Endothelial cell (in vitro differentiated cells): Measurements from ENCODE around the gene SLC37A1. TPM values are rescaled to one million over a fixed set of nuclear protein-coding genes. Genes with fewer than 3 reads are reported as not detected.
A peak's percentile ranks its signal among the peaks of the same experiment; 100 is the strongest.

Experiments
- DNase-seq: peaks from one replicate; pipeline ENCODE4 v3.0.0; 2021; ENCODE audit warnings: low spot score
- H3K27ac Mint-ChIP-seq: one replicate; pipeline ENCODE4 v1.8.0; 2021; ENCODE audit warnings: mixed read lengths, inconsistent platforms; ENCODE audit not compliant: unreplicated experiment
- H3K27me3 Mint-ChIP-seq: one replicate; pipeline ENCODE4 v1.8.0; 2021; ENCODE audit warnings: mild to moderate bottlenecking, moderate library complexity, mixed read lengths, inconsistent platforms; ENCODE audit not compliant: unreplicated experiment
- H3K36me3 Mint-ChIP-seq: one replicate; pipeline ENCODE4 v1.8.0; 2021; ENCODE audit warnings: mild to moderate bottlenecking, low read depth, mixed read lengths, inconsistent platforms; ENCODE audit not compliant: unreplicated experiment
- H3K4me1 Mint-ChIP-seq: one replicate; pipeline ENCODE4 v1.8.0; 2021; ENCODE audit warnings: mild to moderate bottlenecking, mixed read lengths, inconsistent platforms; ENCODE audit not compliant: unreplicated experiment
- H3K4me3 Mint-ChIP-seq: one replicate; pipeline ENCODE4 v1.8.0; 2021; ENCODE audit warnings: mild to moderate bottlenecking, mixed read lengths, inconsistent platforms; ENCODE audit not compliant: unreplicated experiment
- H3K9me3 Mint-ChIP-seq: one replicate; pipeline ENCODE4 v1.8.0; 2021; ENCODE audit warnings: mixed read lengths, inconsistent platforms; ENCODE audit not compliant: unreplicated experiment
- CTCF ChIP-seq: fragments of 200-600 bp; sonication (generic); IDR thresholded peaks from one replicate; pipeline ENCODE4 v1.5.0; 2021; ENCODE audit warnings: antibody characterized with exemption; ENCODE audit not compliant: unreplicated experiment
- total RNA-seq: library from RNA; stranded (reverse); fragmentation: NEBNext Ultra II Directional; extraction: Animal tissue kit (Norgen Biotek cat#: 25700); gene quantifications from one replicate; pipeline ENCODE4 v1.2.1, GENCODE V29; 2021; ENCODE audit not compliant: unreplicated experiment

Gene SLC37A1
- total RNA-seq, 1 donor from 2014 or later = 12.3 TPM

- H3K27me3 Mint-ChIP-seq = peaks cover 6% of the 10 kb centered on the region
- peaks cover 26% of the 10 kb centered on the region for H3K4me1 Mint-ChIP-seq
- peaks cover 4% of the 10 kb centered on the region for H3K36me3 Mint-ChIP-seq
- DNase-seq = peak; percentile 99
- H3K27ac Mint-ChIP-seq = peak within 1 kb of the TSS; percentile 65
- H3K4me3 Mint-ChIP-seq = peak within 1 kb of the TSS; percentile 90
- no peaks in the 10 kb centered on the region for H3K9me3 Mint-ChIP-seq
- no peak for TF ChIP-seq CTCF
These were observed 17.4 kb upstream of the SLC37A1 start, which contains the start of gene RSPH1 for GRCh38 chr21:42496120-42496838. Gene RSPH1 (minus strand): TSS chr21:42496224. CDS start chr21:42496186, 38 bp downstream.

- Mint-ChIP-seq H3K4me1 (peaks cover 26% of the 10 kb centered on the region), H3K36me3 (peaks cover 4% of the 10 kb centered on the region), H3K27me3 (peaks cover 6% of the 10 kb centered on the region), H3K9me3 (no peaks in the 10 kb centered on the region), H3K4me3 (peak overlapping the region; percentile 90), H3K27ac (peak overlapping the region; percentile 65)
- no peak for DNase-seq
- TF ChIP-seq CTCF = no peak
These were observed 16.8 kb upstream of the SLC37A1 start for GRCh38 chr21:42496839-42497202.

GRCh38 chr21:42498012-42498411 lies 15.6 kb upstream of the SLC37A1 start:
- no peak for TF ChIP-seq CTCF
- H3K9me3 Mint-ChIP-seq = no peaks in the 10 kb centered on the region
- H3K27ac Mint-ChIP-seq = no peak overlapping the region
- H3K36me3 Mint-ChIP-seq = peaks cover 4% of the 10 kb centered on the region
- peaks cover 15% of the 10 kb centered on the region for H3K4me1 Mint-ChIP-seq
- H3K27me3 Mint-ChIP-seq = peaks cover 8% of the 10 kb centered on the region
- DNase-seq = no peak
- H3K4me3 Mint-ChIP-seq = no peak overlapping the region

GRCh38 chr21:42499444-42500112 lies 14.1 kb upstream of the SLC37A1 start:
- no peak overlapping the region for H3K4me3 Mint-ChIP-seq
- H3K9me3 Mint-ChIP-seq = no peaks in the 10 kb centered on the region
- H3K27ac Mint-ChIP-seq = no peak overlapping the region
- DNase-seq = no peak
- peaks cover 12% of the 10 kb centered on the region for H3K27me3 Mint-ChIP-seq
- peaks cover 12% of the 10 kb centered on the region for H3K4me1 Mint-ChIP-seq
- peaks cover 4% of the 10 kb centered on the region for H3K36me3 Mint-ChIP-seq
- TF ChIP-seq CTCF = no peak

- Mint-ChIP-seq H3K27ac (no peak overlapping the region), H3K9me3 (no peaks in the 10 kb centered on the region), H3K4me1 (peaks cover 12% of the 10 kb centered on the region), H3K4me3 (no peak overlapping the region), H3K36me3 (peaks cover 4% of the 10 kb centered on the region), H3K27me3 (peaks cover 13% of the 10 kb centered on the region)
- TF ChIP-seq CTCF = no peak
- no peak for DNase-seq
These were observed 13.4 kb upstream of the SLC37A1 start for GRCh38 chr21:42500225-42500624.
